Loucy (cell line): Measurements from ENCODE around the gene CLDN24.

Experiments
- H2AFZ ChIP-seq: fragments of 200-600 bp; sonication (generic); 2 replicates; pipeline ENCODE4 v1.6.0; 2016; ENCODE audit warnings: antibody characterized with exemption, mild to moderate bottlenecking, low read length, moderate library complexity
- H3F3A ChIP-seq: fragments of 200-600 bp; 2 replicates; pipeline ENCODE4 v1.6.0; 2016; ENCODE audit warnings: antibody characterized with exemption, low read depth, mild to moderate bottlenecking
- H3K27me3 ChIP-seq: fragments of 200-600 bp; sonication (generic); 2 replicates; pipeline ENCODE4 v1.6.1; 2014; ENCODE audit warnings: low read length, mild to moderate bottlenecking; ENCODE audit not compliant: insufficient read depth, poor library complexity, severe bottlenecking
- H3K36me3 ChIP-seq: fragments of 200-600 bp; sonication (generic); 2 replicates; pipeline ENCODE4 v1.6.1; 2016; ENCODE audit warnings: low read length; ENCODE audit not compliant: insufficient read depth
- H3K4me1 ChIP-seq: fragments of 200-600 bp; sonication (generic); 2 replicates; pipeline ENCODE4 v1.5.1; 2014; ENCODE audit warnings: low read length, mild to moderate bottlenecking; ENCODE audit not compliant: insufficient read depth, poor library complexity, severe bottlenecking
- H3K4me2 ChIP-seq: fragments of 200-600 bp; sonication (generic); 2 replicates; pipeline ENCODE4 v1.6.0; 2014; ENCODE audit warnings: antibody characterized with exemption, low read length, low read depth, mild to moderate bottlenecking; ENCODE audit not compliant: poor library complexity, severe bottlenecking
- H3K4me3 ChIP-seq: fragments of 200-600 bp; sonication (generic); 2 replicates; pipeline ENCODE4 v1.5.1; 2014; ENCODE audit warnings: low read length, mild to moderate bottlenecking, mixed read lengths; ENCODE audit not compliant: poor library complexity, severe bottlenecking
- H3K79me2 ChIP-seq: fragments of 200-600 bp; sonication (generic); 2 replicates; pipeline ENCODE4 v1.6.1; 2014; ENCODE audit warnings: low read length; ENCODE audit not compliant: insufficient read depth
- H3K9ac ChIP-seq: fragments of 200-600 bp; sonication (generic); 2 replicates; pipeline ENCODE4 v1.6.0; 2014; ENCODE audit warnings: mild to moderate bottlenecking, low read depth, low read length, moderate library complexity; ENCODE audit not compliant: poor library complexity, severe bottlenecking
- H3K9me2 ChIP-seq: fragments of 200-600 bp; sonication (generic); replicated peaks from 2 replicates; pipeline ENCODE4 v1.6.1; 2016; ENCODE audit warnings: low read depth, low read length, mixed read lengths
- H3K9me3 ChIP-seq: fragments of 200-600 bp; sonication (generic); 2 replicates; pipeline ENCODE4 v1.6.1; 2014; ENCODE audit warnings: mild to moderate bottlenecking, antibody characterized with exemption, low read length, low read depth; ENCODE audit not compliant: insufficient read depth
- H4K20me1 ChIP-seq: fragments of 200-600 bp; sonication (generic); 2 replicates; pipeline ENCODE4 v1.6.0; 2014; ENCODE audit warnings: antibody characterized with exemption, low read length, mild to moderate bottlenecking; ENCODE audit not compliant: insufficient read depth, poor library complexity, severe bottlenecking
- EZH2phosphoT487 ChIP-seq: fragments of 200-600 bp; IDR thresholded peaks from 2 replicates; pipeline ENCODE4 v1.6.1; 2018; ENCODE audit warnings: antibody characterized with exemption, mild to moderate bottlenecking, moderate library complexity, borderline replicate concordance
- TF ChIP-seq, protein P1 (sequence below): fragments of 200-600 bp; sonication (generic); conservative IDR thresholded peaks from 2 replicates; pipeline ENCODE4 v1.5.1; 2014; ENCODE audit warnings: mild to moderate bottlenecking, antibody characterized with exemption, low read length

CLDN24 gene

DNA sequence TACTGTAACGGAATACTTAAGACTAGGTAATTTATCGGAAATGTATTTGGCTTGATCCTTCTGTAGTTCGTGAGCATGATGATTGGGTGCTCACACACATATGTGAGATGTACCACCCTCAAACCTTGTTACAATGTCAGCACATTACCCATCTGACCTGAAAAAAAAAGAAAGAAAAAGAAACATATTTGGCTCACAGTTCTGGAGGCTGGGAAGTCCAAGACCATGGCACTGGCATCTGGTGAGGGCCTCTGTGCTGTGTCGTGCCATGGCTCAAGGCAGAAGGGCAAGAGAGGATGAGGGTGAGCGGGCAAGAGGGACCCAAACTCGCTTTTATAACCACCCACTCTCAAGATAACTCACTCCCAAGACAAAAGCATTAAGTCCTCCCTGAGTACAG lies 7.0 kb upstream of the CLDN24 start:
- no peak for TF ChIP-seq EZH2phosphoT487
- TF ChIP-seq, protein P1, sequence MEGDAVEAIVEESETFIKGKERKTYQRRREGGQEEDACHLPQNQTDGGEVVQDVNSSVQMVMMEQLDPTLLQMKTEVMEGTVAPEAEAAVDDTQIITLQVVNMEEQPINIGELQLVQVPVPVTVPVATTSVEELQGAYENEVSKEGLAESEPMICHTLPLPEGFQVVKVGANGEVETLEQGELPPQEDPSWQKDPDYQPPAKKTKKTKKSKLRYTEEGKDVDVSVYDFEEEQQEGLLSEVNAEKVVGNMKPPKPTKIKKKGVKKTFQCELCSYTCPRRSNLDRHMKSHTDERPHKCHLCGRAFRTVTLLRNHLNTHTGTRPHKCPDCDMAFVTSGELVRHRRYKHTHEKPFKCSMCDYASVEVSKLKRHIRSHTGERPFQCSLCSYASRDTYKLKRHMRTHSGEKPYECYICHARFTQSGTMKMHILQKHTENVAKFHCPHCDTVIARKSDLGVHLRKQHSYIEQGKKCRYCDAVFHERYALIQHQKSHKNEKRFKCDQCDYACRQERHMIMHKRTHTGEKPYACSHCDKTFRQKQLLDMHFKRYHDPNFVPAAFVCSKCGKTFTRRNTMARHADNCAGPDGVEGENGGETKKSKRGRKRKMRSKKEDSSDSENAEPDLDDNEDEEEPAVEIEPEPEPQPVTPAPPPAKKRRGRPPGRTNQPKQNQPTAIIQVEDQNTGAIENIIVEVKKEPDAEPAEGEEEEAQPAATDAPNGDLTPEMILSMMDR: no peak
- Histone ChIP-seq H3F3A (no peaks in the 10 kb centered on the region), H3K9me2 (no peaks in the 10 kb centered on the region), H3K9me3 (no peaks in the 10 kb centered on the region), H2AFZ (no peak overlapping the region), H3K27me3 (no peaks in the 10 kb centered on the region), H3K4me3 (no peak overlapping the region), H3K9ac (no peak overlapping the region), H3K79me2 (no peaks in the 10 kb centered on the region), H3K4me1 (no peaks in the 10 kb centered on the region), H3K36me3 (no peaks in the 10 kb centered on the region), H4K20me1 (no peaks in the 10 kb centered on the region), H3K4me2 (no peak overlapping the region)

- Histone ChIP-seq H3K4me2 (no peak overlapping the region), H4K20me1 (no peaks in the 10 kb centered on the region), H3F3A (no peaks in the 10 kb centered on the region), H2AFZ (no peak overlapping the region), H3K4me3 (no peak overlapping the region), H3K9me3 (no peaks in the 10 kb centered on the region), H3K4me1 (no peaks in the 10 kb centered on the region), H3K36me3 (no peaks in the 10 kb centered on the region), H3K79me2 (no peaks in the 10 kb centered on the region), H3K27me3 (no peaks in the 10 kb centered on the region), H3K9me2 (no peaks in the 10 kb centered on the region), H3K9ac (no peak overlapping the region)
- TF ChIP-seq, protein P1: no peak
- no peak for TF ChIP-seq EZH2phosphoT487
Observed at GRCh38 chr4:183328832-183329231, 6.6 kb upstream of the CLDN24 start.

DNA sequence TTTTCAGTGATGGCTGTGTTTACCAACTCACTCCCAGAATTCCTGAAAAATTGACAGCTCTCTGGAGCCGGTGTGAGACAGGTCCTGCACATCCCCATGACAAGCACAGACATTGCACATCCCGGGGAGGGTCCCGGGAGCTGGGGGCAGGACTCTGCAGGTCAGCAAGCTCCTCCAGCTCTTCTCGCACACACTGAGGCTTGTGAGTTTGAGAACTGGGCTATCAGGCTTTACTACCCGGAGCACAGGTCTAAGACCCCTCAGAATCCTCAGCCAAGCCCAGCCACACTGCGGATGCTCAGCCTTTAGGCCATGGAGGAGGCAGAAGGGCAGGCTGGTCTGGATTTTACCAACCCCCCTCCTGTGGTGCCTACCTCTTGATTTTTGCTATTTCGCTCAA lies 5.6 kb upstream of the CLDN24 start:
- no peak for TF ChIP-seq EZH2phosphoT487
- TF ChIP-seq, protein P1: no peak
- Histone ChIP-seq H3K9me3 (no peaks in the 10 kb centered on the region), H3K4me1 (no peaks in the 10 kb centered on the region), H3K36me3 (no peaks in the 10 kb centered on the region), H2AFZ (no peak overlapping the region), H3K9me2 (no peaks in the 10 kb centered on the region), H3F3A (no peaks in the 10 kb centered on the region), H3K4me2 (no peak overlapping the region), H4K20me1 (no peaks in the 10 kb centered on the region), H3K27me3 (no peaks in the 10 kb centered on the region), H3K9ac (no peak overlapping the region), H3K4me3 (no peak overlapping the region), H3K79me2 (no peaks in the 10 kb centered on the region)
